ENCODE results near the gene CAP2. TPM values are rescaled to one million over a fixed set of nuclear protein-coding genes. Genes with fewer than 3 reads are reported as not detected.
"Not testable (repeated sequence)": the region's sequence is repeated elsewhere in the genome, so short reads cannot be mapped to it uniquely, and the experiment has no call there.

Gene CAP2
- total RNA-seq, 1 experiment from 2014 or later = not detected

- H3K36me3 ChIP-seq (ENCODE audit: insufficient read depth, low read length) = no peaks in the 10 kb centered on the region
- H3K4me1 ChIP-seq (ENCODE audit: low read length) = no peaks in the 10 kb centered on the region
- DNase-seq = no peak
- no peak overlapping the region for H3K9ac ChIP-seq (ENCODE audit: low read length)
- no peak overlapping the region for H3K27ac ChIP-seq (ENCODE audit: low read length)
- no peaks in the 10 kb centered on the region for H4K20me1 ChIP-seq (ENCODE audit: insufficient read depth, low read depth, low read length)
- no peaks in the 10 kb centered on the region for H3K9me2 ChIP-seq (replicated peaks; ENCODE audit: insufficient read depth, low read length)
- no peak overlapping the region for H3K4me2 ChIP-seq (ENCODE audit: low read depth, low read length, poor library complexity, severe bottlenecking)
- peaks cover 4% of the 10 kb centered on the region; the same call in 1 of the 2 replicates for H3K9me3 ChIP-seq (ENCODE audit: low read length)
- H3K4me3 ChIP-seq (ENCODE audit: low read length) = no peak overlapping the region
- H3K27me3 ChIP-seq (ENCODE audit: low read length) = no peaks in the 10 kb centered on the region
- H3K79me2 ChIP-seq (ENCODE audit: low read length) = no peaks in the 10 kb centered on the region
- H2AFZ ChIP-seq (ENCODE audit: low read length) = no peak overlapping the region
Observed at GRCh38 chr6:17562636-17563035, 169.2 kb downstream of the CAP2 start.

- no peak for DNase-seq
- Histone ChIP-seq H3K79me2 (ENCODE audit: low read length) (no peaks in the 10 kb centered on the region), H3K4me3 (ENCODE audit: low read length) (no peak overlapping the region)
Observed at GRCh38 chr6:17565399-17565798, 172.0 kb downstream of the CAP2 start.

GRCh38 chr6:17574866-17575560 lies 181.6 kb downstream of the CAP2 start:
- no peaks in the 10 kb centered on the region for H4K20me1 ChIP-seq (ENCODE audit: insufficient read depth, low read depth, low read length)
- no peak overlapping the region for H3K9ac ChIP-seq (ENCODE audit: low read length)

More at GRCh38 chr6:17565399-17565798, 172.0 kb downstream of the CAP2 start:
- no peak overlapping the region for H3K9ac ChIP-seq (ENCODE audit: low read length)
- H2AFZ ChIP-seq (ENCODE audit: low read length) = no peak overlapping the region
- H3K27me3 ChIP-seq (ENCODE audit: low read length) = no peaks in the 10 kb centered on the region
- no peaks in the 10 kb centered on the region for H3K4me1 ChIP-seq (ENCODE audit: low read length)
- H3K9me2 ChIP-seq (replicated peaks; ENCODE audit: insufficient read depth, low read length) = no peaks in the 10 kb centered on the region
- H3K36me3 ChIP-seq (ENCODE audit: insufficient read depth, low read length) = no peaks in the 10 kb centered on the region
- no peak overlapping the region for H3K27ac ChIP-seq (ENCODE audit: low read length)
- no peak overlapping the region for H3K4me2 ChIP-seq (ENCODE audit: low read depth, low read length, poor library complexity, severe bottlenecking)
- peaks cover 4% of the 10 kb centered on the region; the same call in 1 of the 2 replicates for H3K9me3 ChIP-seq (ENCODE audit: low read length)
- no peaks in the 10 kb centered on the region for H4K20me1 ChIP-seq (ENCODE audit: insufficient read depth, low read depth, low read length)

GRCh38 chr6:17577059-17577458 lies 183.7 kb downstream of the CAP2 start:
- DNase-seq = no peak
- no peaks in the 10 kb centered on the region for H3K4me1 ChIP-seq (ENCODE audit: low read length)
- H3K4me3 ChIP-seq (ENCODE audit: low read length) = no peak overlapping the region
- H3K9me3 ChIP-seq (ENCODE audit: low read length) = peaks cover 4% of the 10 kb centered on the region; the same call in 1 of the 2 replicates
- no peaks in the 10 kb centered on the region for H3K9me2 ChIP-seq (replicated peaks; ENCODE audit: insufficient read depth, low read length)
- no peak overlapping the region for H3K27ac ChIP-seq (ENCODE audit: low read length)
- no peaks in the 10 kb centered on the region for H4K20me1 ChIP-seq (ENCODE audit: insufficient read depth, low read depth, low read length)
- no peaks in the 10 kb centered on the region for H3K36me3 ChIP-seq (ENCODE audit: insufficient read depth, low read length)
- no peak overlapping the region for H3K9ac ChIP-seq (ENCODE audit: low read length)
- no peaks in the 10 kb centered on the region for H3K79me2 ChIP-seq (ENCODE audit: low read length)
- H3K4me2 ChIP-seq (ENCODE audit: low read depth, low read length, poor library complexity, severe bottlenecking) = no peak overlapping the region
- no peaks in the 10 kb centered on the region for H3K27me3 ChIP-seq (ENCODE audit: low read length)
- H2AFZ ChIP-seq (ENCODE audit: low read length) = no peak overlapping the region

More at GRCh38 chr6:17574866-17575560, 181.6 kb downstream of the CAP2 start:
- H2AFZ ChIP-seq (ENCODE audit: low read length) = no peak overlapping the region
- no peak overlapping the region for H3K27ac ChIP-seq (ENCODE audit: low read length)
- H3K36me3 ChIP-seq (ENCODE audit: insufficient read depth, low read length) = no peaks in the 10 kb centered on the region
- H3K4me1 ChIP-seq (ENCODE audit: low read length) = no peaks in the 10 kb centered on the region
- no peak overlapping the region for H3K4me3 ChIP-seq (ENCODE audit: low read length)
- H3K27me3 ChIP-seq (ENCODE audit: low read length) = no peaks in the 10 kb centered on the region
- H3K79me2 ChIP-seq (ENCODE audit: low read length) = no peaks in the 10 kb centered on the region
- peaks cover 4% of the 10 kb centered on the region; the same call in 1 of the 2 replicates for H3K9me3 ChIP-seq (ENCODE audit: low read length)
- DNase-seq = no peak
- no peaks in the 10 kb centered on the region for H3K9me2 ChIP-seq (replicated peaks; ENCODE audit: insufficient read depth, low read length)
- no peak overlapping the region for H3K4me2 ChIP-seq (ENCODE audit: low read depth, low read length, poor library complexity, severe bottlenecking)

GRCh38 chr6:17580518-17581048 lies 187.2 kb downstream of the CAP2 start:
- Histone ChIP-seq H3K4me2 (ENCODE audit: low read depth, low read length, poor library complexity, severe bottlenecking) (no peak overlapping the region), H3K9me2 (replicated peaks; ENCODE audit: insufficient read depth, low read length) (no peaks in the 10 kb centered on the region), H3K36me3 (ENCODE audit: insufficient read depth, low read length) (no peaks in the 10 kb centered on the region), H3K4me3 (ENCODE audit: low read length) (no peak overlapping the region), H3K79me2 (ENCODE audit: low read length) (no peaks in the 10 kb centered on the region), H2AFZ (ENCODE audit: low read length) (no peak overlapping the region), H4K20me1 (ENCODE audit: insufficient read depth, low read depth, low read length) (no peaks in the 10 kb centered on the region), H3K9ac (ENCODE audit: low read length) (no peak overlapping the region), H3K4me1 (ENCODE audit: low read length) (no peaks in the 10 kb centered on the region), H3K27ac (ENCODE audit: low read length) (no peak overlapping the region), H3K27me3 (ENCODE audit: low read length) (no peaks in the 10 kb centered on the region), H3K9me3 (ENCODE audit: low read length) (peaks cover 4% of the 10 kb centered on the region; the same call in 1 of the 2 replicates)
- no peak for DNase-seq

GRCh38 chr6:17581282-17581681 lies 187.9 kb downstream of the CAP2 start:
- H3K36me3 ChIP-seq (ENCODE audit: insufficient read depth, low read length); H3K4me3 ChIP-seq (ENCODE audit: low read length); H3K27me3 ChIP-seq (ENCODE audit: low read length); H3K79me2 ChIP-seq (ENCODE audit: low read length); H2AFZ ChIP-seq (ENCODE audit: low read length); H3K4me2 ChIP-seq (ENCODE audit: low read depth, low read length, poor library complexity, severe bottlenecking); DNase-seq; H3K27ac ChIP-seq (ENCODE audit: low read length); H3K9ac ChIP-seq (ENCODE audit: low read length); H3K4me1 ChIP-seq (ENCODE audit: low read length); H3K9me2 ChIP-seq (replicated peaks; ENCODE audit: insufficient read depth, low read length); H4K20me1 ChIP-seq (ENCODE audit: insufficient read depth, low read depth, low read length); H3K9me3 ChIP-seq (ENCODE audit: low read length): not testable (repeated sequence)

GRCh38 chr6:17583811-17584210 lies 190.4 kb downstream of the CAP2 start:
- Histone ChIP-seq H3K9me3 (ENCODE audit: low read length) (no peaks in the 10 kb centered on the region), H3K27ac (ENCODE audit: low read length) (no peak overlapping the region), H3K79me2 (ENCODE audit: low read length) (no peaks in the 10 kb centered on the region), H3K9ac (ENCODE audit: low read length) (no peak overlapping the region), H2AFZ (ENCODE audit: low read length) (no peak overlapping the region), H3K4me1 (ENCODE audit: low read length) (no peaks in the 10 kb centered on the region), H4K20me1 (ENCODE audit: insufficient read depth, low read depth, low read length) (no peaks in the 10 kb centered on the region), H3K4me2 (ENCODE audit: low read depth, low read length, poor library complexity, severe bottlenecking) (no peak overlapping the region), H3K4me3 (ENCODE audit: low read length) (no peak overlapping the region), H3K9me2 (replicated peaks; ENCODE audit: insufficient read depth, low read length) (no peaks in the 10 kb centered on the region), H3K27me3 (ENCODE audit: low read length) (no peaks in the 10 kb centered on the region), H3K36me3 (ENCODE audit: insufficient read depth, low read length) (no peaks in the 10 kb centered on the region)
- no peak for DNase-seq

- peak; percentile 79 for DNase-seq
- Histone ChIP-seq H3K9me3 (ENCODE audit: low read length) (no peaks in the 10 kb centered on the region), H3K36me3 (ENCODE audit: insufficient read depth, low read length) (no peaks in the 10 kb centered on the region), H4K20me1 (ENCODE audit: insufficient read depth, low read depth, low read length) (no peaks in the 10 kb centered on the region), H3K4me2 (ENCODE audit: low read depth, low read length, poor library complexity, severe bottlenecking) (no peak overlapping the region), H3K9ac (ENCODE audit: low read length) (no peak overlapping the region), H3K27me3 (ENCODE audit: low read length) (no peaks in the 10 kb centered on the region), H2AFZ (ENCODE audit: low read length) (no peak overlapping the region), H3K27ac (ENCODE audit: low read length) (no peak overlapping the region), H3K79me2 (ENCODE audit: low read length) (no peaks in the 10 kb centered on the region), H3K4me3 (ENCODE audit: low read length) (no peak overlapping the region), H3K9me2 (replicated peaks; ENCODE audit: insufficient read depth, low read length) (no peaks in the 10 kb centered on the region), H3K4me1 (ENCODE audit: low read length) (no peaks in the 10 kb centered on the region)
Observed at GRCh38 chr6:17584241-17584803, 190.9 kb downstream of the CAP2 start.
